Measurements from ENCODE around the gene PCDHA1.

GRCh38 chr5:140794595-140795258, 8.8 kb downstream of the PCDHA1 start, which contains the start of gene PCDHA2:
- TF ChIP-seq, protein P1, sequence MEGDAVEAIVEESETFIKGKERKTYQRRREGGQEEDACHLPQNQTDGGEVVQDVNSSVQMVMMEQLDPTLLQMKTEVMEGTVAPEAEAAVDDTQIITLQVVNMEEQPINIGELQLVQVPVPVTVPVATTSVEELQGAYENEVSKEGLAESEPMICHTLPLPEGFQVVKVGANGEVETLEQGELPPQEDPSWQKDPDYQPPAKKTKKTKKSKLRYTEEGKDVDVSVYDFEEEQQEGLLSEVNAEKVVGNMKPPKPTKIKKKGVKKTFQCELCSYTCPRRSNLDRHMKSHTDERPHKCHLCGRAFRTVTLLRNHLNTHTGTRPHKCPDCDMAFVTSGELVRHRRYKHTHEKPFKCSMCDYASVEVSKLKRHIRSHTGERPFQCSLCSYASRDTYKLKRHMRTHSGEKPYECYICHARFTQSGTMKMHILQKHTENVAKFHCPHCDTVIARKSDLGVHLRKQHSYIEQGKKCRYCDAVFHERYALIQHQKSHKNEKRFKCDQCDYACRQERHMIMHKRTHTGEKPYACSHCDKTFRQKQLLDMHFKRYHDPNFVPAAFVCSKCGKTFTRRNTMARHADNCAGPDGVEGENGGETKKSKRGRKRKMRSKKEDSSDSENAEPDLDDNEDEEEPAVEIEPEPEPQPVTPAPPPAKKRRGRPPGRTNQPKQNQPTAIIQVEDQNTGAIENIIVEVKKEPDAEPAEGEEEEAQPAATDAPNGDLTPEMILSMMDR (IDR thresholded peaks at IDR 0.05; ENCODE audit: low read depth, low read length): no peak
- TF ChIP-seq EZH2phosphoT487 (IDR thresholded peaks at IDR 0.05; ENCODE audit: low read depth): no peak

All from OCI-LY3 (cell line).